ENCODE results near the gene MUC15. TPM values are rescaled to one million over a fixed set of nuclear protein-coding genes. Genes with fewer than 3 reads are reported as not detected.

MUC15 gene
- total RNA-seq, 1 donor from 2014 or later: not detected

DNA sequence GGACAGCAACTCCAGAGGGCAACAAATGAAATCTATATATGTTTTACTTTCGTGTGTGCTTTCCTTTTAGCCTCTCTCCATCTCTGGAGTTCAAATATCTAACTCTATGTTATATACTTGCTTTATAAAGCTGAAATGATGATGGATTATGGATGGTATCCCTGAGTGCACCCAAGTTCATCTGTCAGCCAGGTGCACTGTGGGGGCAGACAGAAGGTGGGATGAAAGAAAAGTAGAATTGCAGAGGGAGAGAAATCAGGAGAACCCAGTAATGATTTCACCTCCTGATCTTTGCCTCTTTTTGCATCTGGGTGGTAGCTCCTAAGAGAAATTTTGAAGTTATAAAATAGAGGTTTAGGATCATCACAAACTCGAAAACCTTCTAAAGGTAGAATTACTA is 2.4 kb downstream of the MUC15 start:
- Mint-ChIP-seq H3K9me3 (ENCODE audit: low read depth) (no peaks in the 10 kb centered on the region), H3K36me3 (ENCODE audit: low read depth) (no peaks in the 10 kb centered on the region), H3K4me1 (ENCODE audit: low read depth) (peaks cover 3% of the 10 kb centered on the region), H3K27me3 (ENCODE audit: low read depth) (peaks cover 8% of the 10 kb centered on the region), H3K4me3 (ENCODE audit: unreplicated experiment) (no peak overlapping the region), H3K27ac (ENCODE audit: unreplicated experiment) (no peak overlapping the region)
- TF ChIP-seq, protein P1, sequence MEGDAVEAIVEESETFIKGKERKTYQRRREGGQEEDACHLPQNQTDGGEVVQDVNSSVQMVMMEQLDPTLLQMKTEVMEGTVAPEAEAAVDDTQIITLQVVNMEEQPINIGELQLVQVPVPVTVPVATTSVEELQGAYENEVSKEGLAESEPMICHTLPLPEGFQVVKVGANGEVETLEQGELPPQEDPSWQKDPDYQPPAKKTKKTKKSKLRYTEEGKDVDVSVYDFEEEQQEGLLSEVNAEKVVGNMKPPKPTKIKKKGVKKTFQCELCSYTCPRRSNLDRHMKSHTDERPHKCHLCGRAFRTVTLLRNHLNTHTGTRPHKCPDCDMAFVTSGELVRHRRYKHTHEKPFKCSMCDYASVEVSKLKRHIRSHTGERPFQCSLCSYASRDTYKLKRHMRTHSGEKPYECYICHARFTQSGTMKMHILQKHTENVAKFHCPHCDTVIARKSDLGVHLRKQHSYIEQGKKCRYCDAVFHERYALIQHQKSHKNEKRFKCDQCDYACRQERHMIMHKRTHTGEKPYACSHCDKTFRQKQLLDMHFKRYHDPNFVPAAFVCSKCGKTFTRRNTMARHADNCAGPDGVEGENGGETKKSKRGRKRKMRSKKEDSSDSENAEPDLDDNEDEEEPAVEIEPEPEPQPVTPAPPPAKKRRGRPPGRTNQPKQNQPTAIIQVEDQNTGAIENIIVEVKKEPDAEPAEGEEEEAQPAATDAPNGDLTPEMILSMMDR (IDR thresholded peaks at IDR 0.05): no peak
- no peak for DNase-seq (ENCODE audit: low spot score)

DNA sequence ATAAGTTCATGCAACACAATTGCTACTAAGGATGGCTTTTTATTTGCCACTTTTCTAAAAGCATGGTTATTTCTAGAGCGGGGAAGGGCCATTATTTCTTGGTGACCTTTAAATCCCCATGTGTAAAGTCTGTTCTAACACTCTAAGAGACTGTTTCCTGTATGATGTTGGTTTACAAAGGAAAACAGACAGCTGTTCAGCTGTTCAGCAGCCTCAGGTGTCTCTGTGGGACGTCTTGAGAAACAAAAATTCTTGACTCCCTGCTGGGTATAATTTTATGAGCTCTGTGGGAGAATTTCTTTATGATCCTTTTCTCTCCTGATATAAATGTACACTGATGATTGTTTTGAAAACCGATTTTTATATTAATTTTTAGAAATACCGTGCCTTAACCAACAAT is 13.9 kb downstream of the MUC15 start:
- TF ChIP-seq, protein P1 (IDR thresholded peaks at IDR 0.05): no peak
- no peak for DNase-seq (ENCODE audit: low spot score)
- peaks cover 6% of the 10 kb centered on the region for H3K4me1 Mint-ChIP-seq (ENCODE audit: low read depth)
- H3K27ac Mint-ChIP-seq (ENCODE audit: unreplicated experiment): no peak overlapping the region
- H3K4me3 Mint-ChIP-seq (ENCODE audit: unreplicated experiment): no peak overlapping the region
- no peaks in the 10 kb centered on the region for H3K36me3 Mint-ChIP-seq (ENCODE audit: low read depth)
- peaks cover 6% of the 10 kb centered on the region for H3K27me3 Mint-ChIP-seq (ENCODE audit: low read depth)
- no peaks in the 10 kb centered on the region for H3K9me3 Mint-ChIP-seq (ENCODE audit: low read depth)

DNA sequence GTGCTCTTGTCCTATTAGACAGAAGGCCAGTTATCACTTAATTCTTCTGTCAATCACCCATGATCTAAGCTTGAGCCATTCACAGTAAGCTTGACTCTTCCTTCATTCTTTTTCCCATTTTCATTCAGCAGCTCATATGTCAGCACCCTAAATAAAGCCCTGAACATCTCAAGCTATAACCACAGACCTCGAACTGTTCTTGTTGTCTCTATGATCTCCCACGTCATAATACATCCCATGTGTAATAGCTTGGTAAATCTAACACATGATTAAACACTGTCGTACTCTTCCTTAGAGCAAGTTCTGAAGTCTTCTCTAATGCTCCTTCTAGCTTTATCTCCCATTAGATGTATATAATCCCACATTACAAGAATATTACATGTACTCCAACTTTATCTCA is 14.4 kb downstream of the MUC15 start:
- TF ChIP-seq, protein P1 (IDR thresholded peaks at IDR 0.05): no peak
- peaks cover 9% of the 10 kb centered on the region for H3K27me3 Mint-ChIP-seq (ENCODE audit: low read depth)
- no peaks in the 10 kb centered on the region for H3K9me3 Mint-ChIP-seq (ENCODE audit: low read depth)
- H3K4me3 Mint-ChIP-seq (ENCODE audit: unreplicated experiment): no peak overlapping the region
- peaks cover 6% of the 10 kb centered on the region for H3K4me1 Mint-ChIP-seq (ENCODE audit: low read depth)
- H3K36me3 Mint-ChIP-seq (ENCODE audit: low read depth): no peaks in the 10 kb centered on the region
- no peak overlapping the region for H3K27ac Mint-ChIP-seq (ENCODE audit: unreplicated experiment)
- DNase-seq (ENCODE audit: low spot score): no peak

DNA sequence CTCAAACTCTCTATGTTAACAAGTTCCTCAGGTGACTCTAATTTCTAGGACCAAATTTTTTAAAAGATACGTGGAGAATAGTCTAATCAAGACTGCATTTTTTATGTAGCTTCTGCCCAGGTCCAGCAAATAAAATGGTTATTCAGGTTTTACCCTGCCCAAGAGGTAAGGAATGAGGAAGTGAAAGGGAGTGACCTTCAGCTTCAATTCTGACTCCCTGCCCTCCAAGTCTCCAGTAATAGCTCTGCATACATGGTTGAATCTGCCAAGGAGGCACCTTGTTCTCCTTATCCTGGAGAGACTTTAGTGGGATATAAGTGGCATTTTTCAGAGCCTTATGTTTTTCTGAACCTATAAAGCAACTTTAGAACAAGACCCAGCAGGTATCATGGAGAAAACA is 15.5 kb downstream of the MUC15 start:
- Mint-ChIP-seq H3K4me1 (ENCODE audit: low read depth) (peaks cover 6% of the 10 kb centered on the region), H3K4me3 (ENCODE audit: unreplicated experiment) (no peak overlapping the region), H3K36me3 (ENCODE audit: low read depth) (no peaks in the 10 kb centered on the region), H3K27ac (ENCODE audit: unreplicated experiment) (no peak overlapping the region), H3K27me3 (ENCODE audit: low read depth) (peaks cover 15% of the 10 kb centered on the region), H3K9me3 (ENCODE audit: low read depth) (no peaks in the 10 kb centered on the region)
- DNase-seq (ENCODE audit: low spot score): no peak
- TF ChIP-seq, protein P1 (IDR thresholded peaks at IDR 0.05): no peak

DNA sequence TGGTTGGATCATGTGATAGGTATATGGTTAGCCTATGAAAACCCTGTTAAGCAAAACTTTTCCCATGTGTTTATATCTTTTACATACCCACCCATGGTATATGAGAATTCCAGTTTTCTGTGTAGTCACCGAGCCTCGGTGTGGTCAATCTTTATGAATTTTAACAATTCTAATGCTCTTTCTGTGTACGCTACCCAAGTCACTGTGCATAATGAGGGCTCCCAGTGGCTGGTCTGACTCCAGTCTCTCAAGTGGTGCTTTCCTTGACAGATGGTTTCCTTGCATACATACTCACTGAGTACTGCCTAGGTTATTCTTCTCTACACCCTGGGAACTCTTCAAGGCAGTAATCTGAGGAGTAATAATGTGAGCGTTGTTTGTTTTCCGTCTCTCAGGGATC is 17.6 kb downstream of the MUC15 start:
- DNase-seq (ENCODE audit: low spot score): no peak
- TF ChIP-seq, protein P1 (IDR thresholded peaks at IDR 0.05): no peak
- H3K27ac Mint-ChIP-seq (ENCODE audit: unreplicated experiment): no peak overlapping the region
- no peaks in the 10 kb centered on the region for H3K36me3 Mint-ChIP-seq (ENCODE audit: low read depth)
- H3K4me1 Mint-ChIP-seq (ENCODE audit: low read depth): peaks cover 6% of the 10 kb centered on the region
- no peak overlapping the region for H3K4me3 Mint-ChIP-seq (ENCODE audit: unreplicated experiment)
- no peaks in the 10 kb centered on the region for H3K9me3 Mint-ChIP-seq (ENCODE audit: low read depth)
- H3K27me3 Mint-ChIP-seq (ENCODE audit: low read depth): peaks cover 15% of the 10 kb centered on the region
